Glutamatergic neuron (in vitro differentiated cells): ENCODE measurements around the gene NCAPH2. TPM values are rescaled to one million over a fixed set of nuclear protein-coding genes. Genes with fewer than 3 reads are reported as not detected.

Source experiments
- DNase-seq: peaks from one replicate; pipeline ENCODE4 v3.0.0; 2022
- H3K27ac Mint-ChIP-seq: one replicate; pipeline ENCODE4 v1.8.0; 2020; ENCODE audit warnings: mild to moderate bottlenecking, mixed read lengths, inconsistent platforms; ENCODE audit not compliant: unreplicated experiment
- H3K27me3 Mint-ChIP-seq: one replicate; pipeline ENCODE4 v1.8.0; 2020; ENCODE audit warnings: mild to moderate bottlenecking, moderate library complexity, mixed read lengths, inconsistent platforms; ENCODE audit not compliant: unreplicated experiment
- H3K36me3 Mint-ChIP-seq: one replicate; pipeline ENCODE4 v1.8.0; 2020; ENCODE audit warnings: mild to moderate bottlenecking, mixed read lengths, inconsistent platforms; ENCODE audit not compliant: unreplicated experiment
- H3K4me1 Mint-ChIP-seq: one replicate; pipeline ENCODE4 v1.8.0; 2020; ENCODE audit warnings: mild to moderate bottlenecking, low read depth, mixed read lengths, inconsistent platforms; ENCODE audit not compliant: unreplicated experiment
- H3K4me3 Mint-ChIP-seq: one replicate; pipeline ENCODE4 v1.8.0; 2020; ENCODE audit warnings: mild to moderate bottlenecking, mixed read lengths, inconsistent platforms; ENCODE audit not compliant: unreplicated experiment
- H3K9me3 Mint-ChIP-seq: one replicate; pipeline ENCODE4 v1.8.0; 2020; ENCODE audit warnings: mild to moderate bottlenecking, moderate library complexity, mixed read lengths, inconsistent platforms; ENCODE audit not compliant: unreplicated experiment
- CTCF ChIP-seq: fragments of 200-600 bp; sonication (generic); IDR thresholded peaks from one replicate; pipeline ENCODE4 v1.5.0; 2021; ENCODE audit not compliant: partially characterized antibody, unreplicated experiment
- total RNA-seq: library from RNA; stranded (reverse); fragmentation: NEBNext Ultra II Directional; extraction: Animal tissue kit (Norgen Biotek cat#: 25700); gene quantifications from one replicate; pipeline ENCODE4 v1.2.1, GENCODE V29; 2021; ENCODE audit not compliant: unreplicated experiment

NCAPH2 gene
- total RNA-seq, 1 donor from 2014 or later: 52.9 TPM

GRCh38 chr22:50473855-50474671 lies 34.0 kb upstream of the NCAPH2 start:
- Mint-ChIP-seq H3K27me3 (peaks cover 14% of the 10 kb centered on the region), H3K36me3 (no peaks in the 10 kb centered on the region), H3K4me3 (peak overlapping the region; percentile 99), H3K27ac (peak overlapping the region; percentile 90), H3K9me3 (peaks cover 14% of the 10 kb centered on the region), H3K4me1 (peaks cover 32% of the 10 kb centered on the region)
- DNase-seq: peak; percentile 66
- TF ChIP-seq CTCF: no peak

- Mint-ChIP-seq H3K4me3 (peak within 1 kb of the TSS; percentile 99), H3K27ac (peak within 1 kb of the TSS; percentile 90), H3K36me3 (no peaks in the 10 kb centered on the region), H3K4me1 (peaks cover 32% of the 10 kb centered on the region), H3K9me3 (peaks cover 19% of the 10 kb centered on the region), H3K27me3 (peaks cover 18% of the 10 kb centered on the region)
- peak; percentile 94 for DNase-seq
- TF ChIP-seq CTCF: no peak
Observed at GRCh38 chr22:50474710-50475651, 33.0 kb upstream of the NCAPH2 start, which contains the start of gene SBF1. Gene SBF1 (minus strand): TSS chr22:50475035. CDS start chr22:50474840, 195 bp downstream.

- DNase-seq: peak; percentile 16
- H3K36me3 Mint-ChIP-seq: no peaks in the 10 kb centered on the region
- peaks cover 30% of the 10 kb centered on the region for H3K4me1 Mint-ChIP-seq
- H3K4me3 Mint-ChIP-seq: peak overlapping the region; percentile 73
- peak overlapping the region; percentile 43 for H3K27ac Mint-ChIP-seq
- H3K27me3 Mint-ChIP-seq: peaks cover 19% of the 10 kb centered on the region
- H3K9me3 Mint-ChIP-seq: peaks cover 23% of the 10 kb centered on the region
- TF ChIP-seq CTCF: no peak
Observed at GRCh38 chr22:50475652-50476002, 32.4 kb upstream of the NCAPH2 start.

- no peak for TF ChIP-seq CTCF
- peaks cover 25% of the 10 kb centered on the region for H3K9me3 Mint-ChIP-seq
- H3K4me3 Mint-ChIP-seq: peak overlapping the region; percentile 66
- H3K27ac Mint-ChIP-seq: peak overlapping the region; percentile 79
- peaks cover 21% of the 10 kb centered on the region for H3K27me3 Mint-ChIP-seq
- peaks cover 25% of the 10 kb centered on the region for H3K4me1 Mint-ChIP-seq
- DNase-seq: peak; percentile 53
- H3K36me3 Mint-ChIP-seq: no peaks in the 10 kb centered on the region
Observed at GRCh38 chr22:50476868-50477267, 31.2 kb upstream of the NCAPH2 start.
